NCI-H510A (cell line): Measurements from ENCODE around the gene RBM19.

Experiments used
- DNase-seq: peaks from one replicate; lab custom pipeline; 2025; lab: John Stamatoyannopoulos, UW

Gene RBM19

DNA sequence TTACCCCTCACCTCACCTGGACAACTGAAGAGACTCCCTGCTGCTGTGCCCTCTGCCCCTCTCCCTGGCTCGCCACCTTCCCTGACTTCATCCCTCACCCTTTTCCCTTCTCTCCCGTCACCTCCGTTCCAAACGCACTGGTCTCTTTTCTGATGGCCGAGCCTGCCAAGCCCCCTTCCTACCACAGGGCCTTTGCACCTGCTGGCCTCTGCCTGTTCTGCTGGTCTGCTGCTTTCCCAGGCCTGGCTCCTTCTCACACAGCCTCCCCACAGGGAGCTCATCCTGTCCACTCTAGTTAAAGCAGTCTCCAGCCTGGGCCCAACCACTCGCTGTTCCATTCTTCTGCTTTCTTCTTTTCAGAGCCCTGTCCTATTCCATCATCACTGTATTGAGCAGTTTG is 34.6 kb downstream of the RBM19 start:
- DNase-seq: no peak

DNA sequence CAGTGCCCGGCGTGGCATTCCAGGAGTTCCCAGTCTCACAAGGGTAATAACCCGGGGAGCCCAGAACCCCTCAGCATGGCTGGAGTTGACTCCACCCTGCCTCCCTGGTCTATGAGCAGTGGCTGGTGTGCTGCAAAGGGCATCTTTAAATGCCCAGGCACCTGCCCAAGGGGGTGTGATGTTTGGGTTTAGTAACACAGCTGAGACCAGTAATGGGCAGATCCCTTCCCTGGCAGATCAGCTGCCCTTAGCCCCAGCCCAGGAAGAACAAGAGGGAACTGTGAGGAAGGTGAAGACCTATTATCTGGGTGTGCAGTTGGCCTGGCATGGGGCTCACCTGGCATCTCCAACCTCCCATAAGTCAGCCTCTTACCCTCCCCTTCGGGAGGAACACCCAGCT is 35.9 kb downstream of the RBM19 start:
- DNase-seq: no peak

- DNase-seq: no peak
Measured at GRCh38 chr12:113929312-113929989, 36.7 kb downstream of the RBM19 start.

- DNase-seq: no peak
Measured at GRCh38 chr12:113926788-113927187, 39.3 kb downstream of the RBM19 start.

GRCh38 chr12:113924341-113924740 is 41.8 kb downstream of the RBM19 start:
- DNase-seq: no peak

- DNase-seq: no peak
Measured at GRCh38 chr12:113923251-113923650, 42.9 kb downstream of the RBM19 start.

DNA sequence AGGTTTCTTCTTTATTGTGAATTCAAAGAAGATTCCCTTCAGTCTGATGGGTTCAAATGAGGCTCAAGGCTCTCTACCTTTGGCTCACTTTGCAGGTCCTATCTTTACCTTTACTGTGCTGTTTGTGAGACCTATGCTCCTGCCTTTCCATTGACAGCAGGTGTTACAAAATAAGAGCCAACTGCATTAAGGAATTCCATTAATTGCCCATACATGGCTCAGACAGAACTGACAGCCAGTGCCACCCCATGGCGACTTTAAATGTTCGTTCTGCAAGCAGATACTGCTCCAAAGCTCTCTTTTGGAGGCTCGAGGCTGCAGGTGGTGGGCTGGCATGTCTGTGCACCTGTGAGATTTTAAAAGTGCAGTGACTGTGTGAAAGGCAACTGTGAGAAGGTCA is 44.7 kb downstream of the RBM19 start:
- DNase-seq: no peak

DNA sequence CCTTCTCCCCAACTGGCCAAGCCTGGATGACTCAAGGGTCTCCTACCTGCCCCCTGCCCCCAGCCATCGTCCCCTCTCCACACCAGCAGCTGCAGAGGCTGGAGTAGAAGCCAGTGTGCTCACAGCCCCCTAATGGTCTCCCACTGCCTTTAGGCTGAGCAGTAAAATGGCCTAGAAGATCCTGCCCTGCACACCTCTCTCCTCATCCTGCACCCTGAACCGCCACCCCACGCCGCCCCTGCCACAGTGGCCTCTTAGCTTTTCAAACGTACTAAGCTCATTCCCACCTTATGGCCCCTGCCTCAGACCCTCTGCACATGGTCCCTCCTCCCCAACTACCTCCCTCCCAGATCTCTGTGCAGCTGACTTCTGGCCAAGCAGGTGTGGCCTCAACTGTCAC is 46.3 kb downstream of the RBM19 start:
- DNase-seq: no peak

- no peak for DNase-seq
Measured at GRCh38 chr12:113918306-113918705, 47.8 kb downstream of the RBM19 start.

- DNase-seq: no peak
Measured at GRCh38 chr12:113917393-113917792, 48.7 kb downstream of the RBM19 start.

DNA sequence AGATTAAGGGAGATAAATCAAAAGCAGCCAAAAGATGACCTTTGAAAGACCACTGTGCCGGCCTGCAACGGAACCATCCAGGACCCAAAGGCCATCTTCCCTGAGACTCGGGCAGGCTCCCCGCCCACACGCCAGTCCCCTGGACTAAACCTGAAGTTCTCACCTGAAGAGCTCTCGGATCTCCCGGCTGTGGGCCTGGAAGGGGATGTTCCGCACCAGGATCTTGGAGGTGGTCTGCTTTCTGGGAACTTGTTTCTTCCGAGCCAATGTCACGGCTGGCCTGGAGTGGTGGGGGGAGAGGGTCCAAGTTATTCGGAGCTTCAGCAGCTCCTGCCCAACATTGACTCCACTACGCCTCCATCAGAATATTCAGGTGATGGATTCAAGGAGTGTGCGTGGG is 51.3 kb downstream of the RBM19 start:
- no peak for DNase-seq

GRCh38 chr12:113914176-113914575 is 51.9 kb downstream of the RBM19 start:
- no peak for DNase-seq

DNA sequence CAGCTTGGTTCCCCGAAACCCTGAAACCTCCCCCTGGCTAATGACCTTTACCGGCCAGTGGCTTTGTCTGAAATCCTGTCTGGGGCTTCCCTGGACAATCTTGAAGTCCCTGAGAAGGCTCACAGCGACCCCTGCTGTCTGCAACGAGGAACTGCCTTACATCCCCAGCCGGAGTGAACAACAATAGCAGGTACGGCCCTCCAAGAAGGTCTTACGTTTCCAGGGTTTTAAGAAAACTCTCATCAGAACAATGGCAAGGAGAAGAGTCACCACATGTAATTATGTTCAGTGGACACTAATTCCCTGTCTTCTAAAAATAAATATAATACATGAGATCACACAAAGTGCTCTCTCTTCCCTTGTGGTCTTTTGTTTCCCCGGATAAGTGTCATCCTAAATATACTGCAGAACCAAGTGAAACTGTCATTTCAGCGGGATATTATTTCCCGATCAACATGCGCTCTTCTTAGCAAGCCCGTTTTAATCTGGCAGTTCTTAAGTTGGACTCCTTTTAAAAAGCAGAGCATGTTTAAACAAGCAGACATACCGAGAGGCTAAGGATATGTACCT is 53.3 kb downstream of the RBM19 start:
- DNase-seq: no peak

GRCh38 chr12:113911971-113912759 is 54.0 kb downstream of the RBM19 start:
- DNase-seq: no peak

- no peak for DNase-seq
Measured at GRCh38 chr12:113910751-113911272, 55.3 kb downstream of the RBM19 start.

DNA sequence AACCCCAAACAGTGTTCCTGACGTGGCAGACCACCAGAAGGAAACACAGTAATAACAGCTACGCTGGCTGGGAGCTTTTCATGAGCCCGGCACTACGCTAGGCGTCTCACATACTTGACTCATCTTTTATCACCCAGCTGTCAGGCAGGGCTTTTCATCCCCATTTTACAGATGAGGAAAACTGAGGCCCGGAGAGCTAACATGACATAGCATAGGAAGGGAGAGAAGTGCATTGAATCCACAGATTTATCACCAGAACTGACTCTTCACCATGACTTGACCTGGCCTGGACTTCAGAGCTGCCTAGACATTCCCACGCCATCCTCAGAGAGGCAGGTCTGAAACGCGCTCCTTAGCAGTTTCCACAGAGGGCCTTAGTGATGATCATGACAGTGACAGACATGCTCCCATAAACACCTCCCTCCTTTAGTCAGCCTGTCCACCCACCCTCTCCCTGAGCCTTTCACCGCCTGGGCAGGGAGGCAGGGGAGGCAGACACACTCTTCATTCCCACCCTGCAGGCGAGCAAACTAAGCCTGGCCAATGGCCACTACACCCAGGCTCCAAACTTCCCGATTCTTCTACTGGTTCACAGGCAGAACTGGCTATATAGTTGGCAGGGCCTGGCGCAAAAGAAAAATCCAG is 56.2 kb downstream of the RBM19 start:
- DNase-seq: no peak

GRCh38 chr12:113908584-113909100 is 57.5 kb downstream of the RBM19 start:
- no peak for DNase-seq

- no peak for DNase-seq
Measured at GRCh38 chr12:113907446-113908180, 58.5 kb downstream of the RBM19 start.

DNA sequence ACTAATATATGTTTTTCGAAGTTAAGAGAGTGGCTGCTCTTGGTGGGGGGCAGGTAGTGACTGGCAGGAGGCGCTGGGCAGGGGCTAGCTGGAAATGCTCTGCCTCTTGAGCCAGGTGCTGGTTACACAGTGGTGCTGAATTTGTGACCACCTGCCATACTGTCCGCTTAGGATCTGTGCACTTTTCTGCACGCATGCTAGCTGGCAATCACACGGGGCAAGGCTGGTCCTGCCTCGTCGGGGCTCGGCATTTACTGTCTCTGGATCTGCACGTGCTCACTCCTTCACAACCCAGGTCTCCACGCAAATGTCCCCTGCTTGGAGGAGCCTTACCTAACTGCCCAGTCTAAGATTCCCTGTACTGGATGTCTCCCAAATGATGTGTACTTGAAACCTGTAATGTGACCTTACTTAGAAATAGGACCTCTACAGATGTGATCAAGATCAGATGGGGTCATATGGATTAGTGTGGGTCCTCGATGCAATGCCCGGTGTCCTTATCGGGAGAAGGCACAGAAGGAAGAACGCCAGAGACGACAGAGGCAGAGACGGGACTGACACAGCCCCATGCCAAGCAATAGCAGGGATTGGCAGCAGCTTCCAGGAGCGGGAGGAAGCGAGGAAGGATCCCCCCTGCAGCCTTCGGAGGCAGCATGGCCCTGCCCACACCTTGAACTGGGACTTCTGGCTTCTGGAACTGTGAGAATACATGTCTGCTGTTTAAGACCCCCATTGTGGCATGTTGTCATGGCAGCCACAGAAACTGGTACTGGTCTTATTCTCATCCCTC is 59.5 kb downstream of the RBM19 start:
- no peak for DNase-seq

- no peak for DNase-seq
Measured at GRCh38 chr12:113905829-113906228, 60.3 kb downstream of the RBM19 start.

DNA sequence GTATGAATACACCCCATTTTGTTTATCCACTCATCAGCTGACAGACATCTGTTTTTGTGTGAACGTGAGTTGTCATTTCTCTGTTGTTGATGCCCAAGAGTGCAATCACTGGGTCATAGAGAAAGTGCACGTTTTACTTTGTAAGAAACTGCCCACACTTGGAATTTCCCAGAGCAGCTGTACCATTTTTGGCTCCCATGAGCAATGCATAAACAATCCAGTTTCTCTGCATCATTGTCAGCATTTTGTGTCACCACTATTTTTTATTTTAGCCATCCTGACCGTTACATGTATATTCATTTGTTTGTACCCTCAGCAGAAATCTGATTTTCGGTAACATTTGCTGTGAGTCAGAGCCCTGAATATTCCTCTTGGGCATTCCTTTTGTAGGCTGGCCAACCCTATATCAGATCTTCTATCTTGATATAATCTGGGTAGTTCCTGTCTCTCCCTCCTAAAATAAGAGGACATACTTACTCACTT is 62.7 kb downstream of the RBM19 start:
- DNase-seq: no peak
